NCI-H774 (cell line): ENCODE results near the gene GABPB1.

ENCODE experiments used
- DNase-seq: peaks from one replicate; lab custom pipeline; 2025; lab: John Stamatoyannopoulos, UW

Gene GABPB1

DNA sequence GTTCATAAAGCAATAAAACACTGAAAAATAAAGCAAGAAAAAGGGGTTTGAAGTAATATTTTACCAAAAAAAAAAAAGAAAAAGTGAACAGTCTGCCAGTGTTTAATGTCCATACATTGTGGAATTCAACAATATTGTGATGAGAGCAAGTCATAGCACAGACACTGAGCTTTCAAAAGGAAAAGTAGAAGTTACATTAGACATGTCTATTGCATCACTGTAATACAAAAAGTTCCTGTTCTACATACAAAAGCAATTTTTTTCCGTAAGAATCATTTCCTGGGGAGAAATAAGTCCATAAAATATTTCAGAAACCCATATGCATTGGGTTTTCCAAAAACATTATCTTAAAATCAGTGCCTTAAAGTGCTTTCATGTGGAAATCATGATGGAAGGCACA lies 77.6 kb downstream of the GABPB1 start:
- no peak for DNase-seq

DNA sequence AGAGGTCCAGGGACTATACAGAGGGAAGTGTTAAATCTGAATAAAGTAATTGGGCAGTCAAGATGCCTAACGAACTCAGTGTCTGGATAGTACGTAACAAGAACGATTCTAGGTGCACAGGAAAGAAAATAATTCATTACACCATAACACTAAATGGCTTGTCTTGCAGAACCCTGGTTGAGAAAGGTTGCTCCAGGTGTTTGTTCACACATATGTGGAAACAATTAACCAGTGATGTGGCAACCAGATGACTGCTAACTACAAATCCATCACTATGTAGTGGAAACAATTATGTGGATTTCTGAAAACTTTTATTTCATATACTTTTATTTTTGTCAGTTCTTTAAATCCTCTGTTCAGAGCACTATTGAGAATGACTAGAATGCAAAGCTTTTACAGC lies 79.1 kb downstream of the GABPB1 start:
- DNase-seq = no peak

DNA sequence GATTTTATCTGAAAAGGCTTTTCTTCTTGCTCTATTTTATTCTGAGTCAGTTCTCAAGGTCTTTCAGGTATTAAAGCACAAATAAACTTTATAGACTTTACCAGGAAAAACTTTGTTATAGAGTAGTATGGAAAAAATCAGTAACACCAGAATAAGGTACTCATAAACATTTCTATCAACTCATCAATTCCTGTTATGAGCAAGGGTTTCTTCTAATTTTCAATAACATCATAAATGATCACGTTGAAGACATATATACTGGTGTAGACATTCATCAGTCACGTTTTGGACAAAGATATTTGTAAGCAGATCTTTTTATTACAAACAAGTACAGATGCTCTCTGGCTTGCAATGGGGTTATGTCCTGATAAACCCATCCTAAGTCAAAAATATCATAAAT lies 79.9 kb downstream of the GABPB1 start:
- DNase-seq = no peak

DNA sequence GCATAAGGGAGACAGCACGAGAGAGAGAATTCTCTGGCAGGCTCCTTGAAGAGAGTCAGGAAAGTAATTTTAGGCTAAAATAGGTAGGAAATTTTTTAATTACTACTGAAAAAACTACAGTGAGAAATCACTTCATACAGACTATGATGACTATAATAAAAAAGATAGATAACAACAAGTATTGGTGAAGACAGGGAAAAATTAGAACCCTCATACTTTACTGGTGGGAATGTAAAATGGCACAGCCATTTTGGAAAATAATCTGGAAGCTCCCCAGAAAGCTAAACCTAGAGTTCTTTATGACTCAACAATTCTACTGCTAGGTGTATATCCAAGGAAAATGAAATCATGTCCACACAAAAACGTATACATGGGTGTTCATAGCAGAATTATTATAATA lies 87.4 kb downstream of the GABPB1 start:
- no peak for DNase-seq

DNA sequence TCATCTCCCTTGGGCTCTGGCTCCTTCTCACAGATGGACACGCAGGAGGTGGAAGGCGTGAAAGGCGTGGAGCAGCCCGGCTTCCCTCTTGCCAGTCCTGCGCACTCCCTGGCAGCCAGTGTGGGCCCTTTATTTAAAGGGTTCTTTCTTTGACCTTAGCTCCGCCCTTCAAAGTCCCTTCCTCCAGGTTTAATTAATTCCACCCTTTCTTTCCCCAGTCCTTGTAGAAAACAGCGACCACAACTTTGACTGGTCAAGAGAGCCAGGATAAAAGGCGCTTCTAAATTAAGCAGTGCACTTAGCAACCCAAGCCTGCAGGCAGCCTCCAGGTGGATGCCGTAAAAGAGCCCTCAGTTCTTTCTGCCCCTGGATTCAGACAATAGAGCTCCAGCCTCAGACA lies 89.4 kb downstream of the GABPB1 start, which contains the start of gene HDC:
Gene HDC, minus strand, starts transcription at position 107 of the 400 bp plus-strand sequence. Its CDS starts 103 bp downstream, at position 4.
- no peak for DNase-seq

- DNase-seq = no peak
Measured at GRCh38 chr15:50262533-50262932, 92.5 kb downstream of the GABPB1 start.

DNA sequence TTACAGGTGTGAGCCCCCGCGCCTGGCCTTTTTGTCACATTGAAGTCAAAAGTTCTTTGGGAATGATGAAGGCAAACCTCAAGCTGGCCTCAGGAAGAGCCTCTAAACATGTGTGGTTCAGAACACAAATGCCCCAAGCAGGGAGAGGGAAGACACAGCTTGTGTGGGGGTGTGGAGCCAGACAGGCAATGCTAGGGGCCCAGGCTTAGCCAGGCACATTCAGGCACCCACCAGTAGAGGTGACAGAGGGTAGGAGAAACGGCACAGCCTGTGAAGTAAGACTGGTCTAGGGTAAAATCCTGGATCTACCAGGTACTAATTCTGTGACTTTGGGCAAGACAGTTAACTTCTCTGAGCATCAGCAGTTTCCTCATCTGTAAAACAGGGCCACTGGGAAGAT lies 93.0 kb downstream of the GABPB1 start:
- no peak for DNase-seq

GRCh38 chr15:50260969-50261496 lies 94.0 kb downstream of the GABPB1 start:
- no peak for DNase-seq

- DNase-seq = no peak
Measured at GRCh38 chr15:50259276-50259675, 95.7 kb downstream of the GABPB1 start.

DNA sequence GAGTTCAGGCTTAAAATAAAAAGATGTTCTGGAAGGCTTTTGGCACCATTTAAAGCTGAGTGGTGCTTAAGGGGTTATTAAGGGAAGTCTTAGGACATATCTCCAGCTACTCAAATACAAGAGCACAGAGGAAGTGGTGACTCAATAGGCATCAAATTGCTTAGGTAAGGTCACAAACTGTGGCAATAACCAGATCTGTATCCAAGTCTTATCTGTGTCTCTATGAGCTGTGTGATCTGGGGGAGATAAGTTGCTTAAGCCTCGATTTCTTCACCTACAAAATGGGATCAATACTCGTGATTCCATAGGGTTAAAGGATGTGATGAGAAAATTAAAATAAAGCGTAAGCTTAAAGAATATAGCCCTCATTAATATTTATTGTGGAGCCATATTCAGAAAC lies 97.1 kb downstream of the GABPB1 start:
- no peak for DNase-seq

GRCh38 chr15:50257332-50257731 lies 97.7 kb downstream of the GABPB1 start:
- no peak for DNase-seq

DNA sequence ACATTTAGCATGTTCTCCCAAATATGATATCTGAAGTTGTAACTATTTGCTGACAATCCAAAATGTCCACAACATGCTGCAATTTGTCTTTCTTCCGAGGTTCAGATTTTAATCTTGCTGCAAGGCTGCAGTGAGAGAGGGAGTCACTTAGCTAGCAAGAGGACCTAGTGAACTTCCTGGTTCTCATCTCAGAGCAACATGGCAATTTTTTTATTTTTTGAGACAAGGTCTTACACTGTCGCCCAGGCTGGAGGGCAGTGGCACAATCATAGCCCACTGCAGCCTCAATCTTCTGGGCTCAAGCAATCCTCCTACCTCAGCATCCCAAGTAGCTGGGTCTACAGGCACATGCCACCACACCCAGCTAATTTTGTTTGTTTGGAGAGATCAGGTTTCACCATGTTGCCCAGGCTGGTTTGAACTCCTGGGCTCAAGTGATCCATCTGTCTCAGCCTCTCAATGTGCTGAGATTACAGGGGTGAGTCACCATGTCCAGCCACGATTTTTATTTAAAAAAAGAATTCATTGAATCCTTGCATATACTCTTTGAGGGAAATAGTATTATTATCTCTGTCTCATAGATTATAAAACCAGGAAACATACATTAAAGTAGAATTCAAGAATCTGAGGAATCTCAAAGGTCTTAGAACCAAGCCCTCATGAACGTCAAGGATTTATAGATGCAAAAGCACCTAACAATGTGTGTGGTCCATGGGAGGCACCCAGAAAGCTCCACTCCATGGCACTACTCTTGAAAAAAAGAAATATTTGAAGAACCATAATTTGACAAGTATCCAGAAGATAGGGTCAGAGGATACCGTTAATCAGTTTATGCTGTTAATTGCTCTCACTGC lies 98.6 kb downstream of the GABPB1 start:
- DNase-seq = no peak

DNA sequence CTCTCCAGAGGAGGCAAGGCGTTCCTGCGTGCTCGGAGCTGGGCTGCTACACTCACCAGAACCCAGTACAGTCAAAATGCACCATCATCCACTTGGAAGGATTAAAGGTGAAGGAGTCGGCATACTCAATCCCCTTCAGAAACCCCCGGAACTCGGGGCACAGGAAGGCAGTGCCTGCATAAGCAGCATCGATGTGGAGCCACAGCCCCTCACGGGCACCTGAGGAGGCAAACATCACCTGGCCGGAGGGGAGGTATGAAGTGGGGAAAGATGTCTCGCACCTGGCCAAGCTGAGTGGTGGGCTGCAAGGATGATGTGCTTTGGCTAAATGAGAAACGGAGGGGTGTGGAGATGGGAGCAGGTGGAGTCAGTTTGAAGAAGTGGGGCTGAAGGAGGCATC lies 102.4 kb downstream of the GABPB1 start:
- no peak for DNase-seq

DNA sequence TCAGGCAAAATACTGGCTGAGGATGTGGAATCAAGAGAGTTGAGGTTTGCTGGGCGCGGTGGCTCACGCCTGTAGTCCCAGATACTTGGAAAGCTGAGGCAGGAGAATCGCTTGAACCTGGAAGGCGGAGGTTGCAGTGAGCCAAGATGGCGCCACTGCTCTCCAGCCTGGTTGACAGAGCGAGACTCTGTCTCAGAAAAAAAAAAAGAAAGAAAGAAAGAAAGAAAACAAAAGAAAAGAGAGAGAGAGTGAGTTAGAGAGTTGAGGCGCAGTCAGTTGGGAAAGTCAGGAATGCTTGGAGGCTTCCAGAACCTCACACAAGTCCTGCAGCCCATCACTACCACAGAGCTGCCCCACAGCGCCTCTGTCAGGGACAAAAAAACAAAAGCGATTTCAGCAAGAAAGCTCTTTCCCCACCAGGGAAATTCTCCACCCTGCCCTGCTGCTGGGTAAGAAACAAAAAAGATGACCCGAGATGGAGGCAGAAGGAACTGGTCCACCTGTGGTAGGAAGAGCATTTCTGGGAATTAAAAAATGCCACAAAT lies 103.3 kb downstream of the GABPB1 start:
- DNase-seq = no peak

GRCh38 chr15:50250760-50251394 lies 104.1 kb downstream of the GABPB1 start:
- DNase-seq = no peak

- no peak for DNase-seq
Measured at GRCh38 chr15:50249704-50250103, 105.3 kb downstream of the GABPB1 start.

DNA sequence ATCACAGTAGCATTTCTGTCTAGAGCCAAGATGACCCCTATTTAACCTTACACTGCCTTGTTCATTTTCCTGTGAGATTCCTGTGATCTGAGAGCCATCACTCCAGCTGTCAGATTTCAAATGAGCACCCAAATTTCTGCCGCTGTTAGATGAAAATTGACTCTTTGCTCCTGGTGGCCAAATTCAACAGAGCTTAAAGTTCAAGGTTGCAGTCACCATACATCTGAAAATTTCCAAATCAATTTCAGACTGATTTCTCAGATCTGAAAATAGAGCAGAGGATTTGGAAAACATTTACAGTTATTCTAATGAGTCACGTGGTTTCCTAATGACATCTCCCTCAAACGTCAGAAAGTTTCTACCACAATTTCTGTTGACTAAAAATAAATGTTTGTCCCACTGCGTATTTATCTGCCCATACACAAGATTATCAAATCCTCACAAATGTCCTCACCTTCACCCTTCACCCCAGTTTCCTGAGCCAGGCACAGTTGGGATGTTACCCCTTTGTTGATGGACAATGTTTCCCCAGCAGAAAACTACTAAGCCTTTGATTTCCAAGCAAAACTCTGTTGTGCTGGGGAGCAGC lies 105.9 kb downstream of the GABPB1 start:
- DNase-seq = no peak

DNA sequence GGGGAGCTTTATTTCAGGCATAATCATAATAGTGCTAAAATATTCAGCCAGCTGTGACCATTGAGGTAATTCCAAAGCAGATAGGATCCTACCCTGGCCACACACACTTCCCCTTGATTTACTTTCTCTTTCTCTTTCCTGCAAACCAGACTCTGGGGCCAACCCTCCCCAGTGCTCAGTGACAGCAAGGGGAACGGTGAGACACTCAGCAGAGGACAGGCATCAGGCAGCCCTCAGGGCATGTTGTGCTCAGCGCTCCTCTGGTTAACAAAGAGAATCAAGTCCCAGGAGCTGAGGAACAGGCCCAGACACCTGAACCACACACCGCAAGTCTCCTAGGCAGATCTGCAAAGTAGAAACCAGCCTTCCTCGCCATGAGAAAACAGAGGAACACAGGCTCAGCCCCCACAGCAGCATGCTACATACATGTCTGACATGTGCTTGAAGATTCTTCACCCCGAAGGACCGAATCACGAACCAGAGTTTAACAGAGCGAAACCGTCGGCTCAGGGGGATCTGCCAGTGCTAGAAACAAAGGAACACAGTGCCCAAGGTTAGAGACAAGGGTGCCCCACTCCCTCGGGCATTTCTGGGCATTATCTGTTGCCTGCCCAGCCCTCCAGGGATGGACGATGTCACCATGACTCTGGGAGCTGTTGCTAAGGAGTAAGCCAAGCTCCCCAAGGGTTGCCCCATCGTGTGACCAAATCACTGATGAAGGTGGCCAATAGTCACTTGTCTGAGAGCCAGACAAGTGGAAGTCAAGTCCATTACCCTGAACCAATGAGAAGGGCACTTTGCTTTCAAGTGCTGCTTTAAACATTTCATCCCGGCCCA lies 107.0 kb downstream of the GABPB1 start:
- DNase-seq = no peak

DNA sequence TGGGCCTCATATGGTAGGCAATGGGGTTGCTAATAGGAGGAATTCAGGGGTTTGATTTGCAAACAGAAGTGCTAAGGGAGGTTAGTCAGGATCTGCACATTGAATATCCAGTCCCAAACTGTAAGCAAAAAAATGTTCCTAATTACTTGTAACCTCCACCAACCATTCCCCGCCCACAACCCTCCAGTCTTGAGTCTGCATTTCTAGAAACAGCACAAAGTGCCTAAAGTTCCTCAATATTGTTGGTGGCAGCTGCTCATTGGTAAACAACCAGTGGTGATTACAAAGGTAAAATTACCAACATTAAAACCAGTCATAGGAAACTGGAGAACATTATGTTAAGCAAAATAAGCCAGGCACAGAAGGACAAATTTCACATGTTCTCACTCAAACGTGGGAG lies 108.4 kb downstream of the GABPB1 start:
- no peak for DNase-seq

DNA sequence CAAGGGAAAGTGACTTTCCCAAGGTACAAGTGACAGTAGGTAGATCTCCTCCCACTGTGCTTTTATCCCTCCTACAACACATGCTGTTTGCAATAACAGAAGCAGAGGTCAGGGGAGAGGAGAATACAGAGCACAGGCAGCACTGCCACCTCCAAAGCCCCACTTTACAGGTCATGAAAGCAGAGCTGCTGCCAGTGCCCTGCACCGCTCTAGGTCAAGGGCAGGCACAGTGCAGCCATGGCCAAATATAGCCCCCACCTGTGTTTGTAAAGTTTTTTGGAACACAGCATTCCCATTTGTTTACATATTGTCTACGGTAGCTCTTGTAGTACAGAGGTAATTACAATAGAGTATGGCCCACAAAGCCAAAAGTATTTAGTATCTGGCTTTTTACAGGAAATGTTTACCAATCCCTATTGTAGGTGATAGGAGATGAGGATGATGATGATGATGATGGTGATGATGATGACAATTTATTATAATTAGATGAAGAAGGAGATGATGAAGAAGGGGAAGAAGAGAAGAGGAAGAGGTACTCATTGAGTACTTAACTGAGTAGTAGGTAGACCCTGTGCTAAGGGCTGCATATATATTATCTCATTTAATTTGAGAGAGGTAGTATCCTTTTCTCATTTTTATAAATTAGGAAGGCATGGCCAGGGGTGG lies 109.9 kb downstream of the GABPB1 start:
- no peak for DNase-seq

- no peak for DNase-seq
Measured at GRCh38 chr15:50244153-50244552, 110.8 kb downstream of the GABPB1 start.
